HCT116 (cell line): ENCODE data around the gene WDR33.
A peak's percentile ranks its signal among the peaks of the same experiment; 100 is the strongest.

Experiments used
- CEBPB ChIP-seq: IDR thresholded peaks from 2 replicates; pipeline ENCODE4 v1.6.1; 2012; ENCODE audit warnings: low read depth
- ELF1 ChIP-seq: IDR thresholded peaks from 2 replicates; pipeline ENCODE4 v1.6.1; 2012; ENCODE audit warnings: low read depth, borderline replicate concordance
- EZH2 ChIP-seq: fragments of 200-600 bp; sonication (generic); IDR thresholded peaks from 2 replicates; pipeline ENCODE4 v1.6.1; 2017; ENCODE audit warnings: antibody characterized with exemption, mixed run types
- FOSL1 ChIP-seq: IDR thresholded peaks from 2 replicates; pipeline ENCODE4 v1.6.1; 2012; ENCODE audit warnings: low read depth
- MAX ChIP-seq: IDR thresholded peaks from 2 replicates; pipeline ENCODE4 v1.6.1; 2012
- POLR2A ChIP-seq: IDR thresholded peaks from 2 replicates; pipeline ENCODE4 v1.7.0; 2011; ENCODE audit warnings: borderline replicate concordance; ENCODE audit not compliant: insufficient read depth, insufficient read length; ENCODE audit errors: extremely low read depth
- POLR2AphosphoS5 ChIP-seq: IDR thresholded peaks from 2 replicates; pipeline ENCODE4 v1.6.1; 2011; ENCODE audit warnings: mild to moderate bottlenecking, low read depth, low read length, moderate library complexity
- RAD21 ChIP-seq: IDR thresholded peaks from 2 replicates; pipeline ENCODE4 v1.6.1; 2012; ENCODE audit warnings: low read depth, mild to moderate bottlenecking
- SRF ChIP-seq: IDR thresholded peaks from 2 replicates; pipeline ENCODE4 v1.6.1; 2012; ENCODE audit warnings: low read depth
- YY1 ChIP-seq: IDR thresholded peaks from 2 replicates; pipeline ENCODE4 v1.6.1; 2011; ENCODE audit warnings: low read length, low read depth, moderate library complexity, mild to moderate bottlenecking; ENCODE audit not compliant: insufficient replicate concordance; ENCODE audit errors: extremely low read depth
- ZBTB33 ChIP-seq: IDR thresholded peaks from 2 replicates; pipeline ENCODE4 v1.6.1; 2011; ENCODE audit warnings: mild to moderate bottlenecking, low read length, moderate library complexity; ENCODE audit not compliant: insufficient replicate concordance; ENCODE audit errors: extremely low read depth
- ZFX ChIP-seq: fragments of 450-650 bp; IDR thresholded peaks from 2 replicates; pipeline ENCODE4 v1.6.1; 2017
- ZNF274 ChIP-seq: fragments of 200-500 bp; sonication (Bioruptor generic); IDR thresholded peaks from 2 replicates; pipeline ENCODE4 v1.6.1; 2014; ENCODE audit warnings: mild to moderate bottlenecking, low read depth, low read length, inconsistent platforms
- TF ChIP-seq, protein P1 (sequence below), 3 experiments: fragments of 200-600 bp in 1 of 3; sonication (generic) in 1 of 3; IDR thresholded peaks in 2 of 3; conservative IDR thresholded peaks in 1 of 3; 2 replicates each; pipeline ENCODE4 v1.5.1; 2012 to 2017; ENCODE audit warnings: low read depth in 2 of 3, low read length in 2 of 3, antibody characterized with exemption in 1 of 3, borderline replicate concordance in 1 of 3, control low read depth in 1 of 3, mild to moderate bottlenecking in 1 of 3, mixed read lengths in 1 of 3, mixed run types in 1 of 3, moderate library complexity in 1 of 3; ENCODE audit not compliant: insufficient read depth in 1 of 3

- TF ChIP-seq POLR2A (no peak), POLR2AphosphoS5 (no peak), SRF (no peak), ELF1 (no peak), MAX (peak; percentile 58; the same call in 1 of the 2 replicates), ZBTB33 (no peak), ZFX (no peak), EZH2 (no peak), CEBPB (no peak), RAD21 (peak; percentile 64), FOSL1 (peak; percentile 74), YY1 (no peak), ZNF274 (no peak)
- TF ChIP-seq, protein P1, sequence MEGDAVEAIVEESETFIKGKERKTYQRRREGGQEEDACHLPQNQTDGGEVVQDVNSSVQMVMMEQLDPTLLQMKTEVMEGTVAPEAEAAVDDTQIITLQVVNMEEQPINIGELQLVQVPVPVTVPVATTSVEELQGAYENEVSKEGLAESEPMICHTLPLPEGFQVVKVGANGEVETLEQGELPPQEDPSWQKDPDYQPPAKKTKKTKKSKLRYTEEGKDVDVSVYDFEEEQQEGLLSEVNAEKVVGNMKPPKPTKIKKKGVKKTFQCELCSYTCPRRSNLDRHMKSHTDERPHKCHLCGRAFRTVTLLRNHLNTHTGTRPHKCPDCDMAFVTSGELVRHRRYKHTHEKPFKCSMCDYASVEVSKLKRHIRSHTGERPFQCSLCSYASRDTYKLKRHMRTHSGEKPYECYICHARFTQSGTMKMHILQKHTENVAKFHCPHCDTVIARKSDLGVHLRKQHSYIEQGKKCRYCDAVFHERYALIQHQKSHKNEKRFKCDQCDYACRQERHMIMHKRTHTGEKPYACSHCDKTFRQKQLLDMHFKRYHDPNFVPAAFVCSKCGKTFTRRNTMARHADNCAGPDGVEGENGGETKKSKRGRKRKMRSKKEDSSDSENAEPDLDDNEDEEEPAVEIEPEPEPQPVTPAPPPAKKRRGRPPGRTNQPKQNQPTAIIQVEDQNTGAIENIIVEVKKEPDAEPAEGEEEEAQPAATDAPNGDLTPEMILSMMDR (IDR thresholded peaks at IDR 0.05 in 2 of 3, conservative IDR thresholded peaks at IDR 0.05 in 1 of 3; ENCODE audit: borderline replicate concordance in 1 of 3, insufficient read depth in 1 of 3, low read depth in 2 of 3, low read length in 2 of 3): peak; percentile 46 to 94 (median 59)
Observed at GRCh38 chr2:127695491-127696472, 115.2 kb downstream of the WDR33 start.
